H9 (cell line): ENCODE measurements around the gene CLRN3. TPM values are rescaled to one million over a fixed set of nuclear protein-coding genes. Genes with fewer than 3 reads are reported as not detected.

Source experiments
- DNase-seq: peaks from one replicate; pipeline ENCODE4 v3.0.0-alpha.2; 2017
- H2AFZ ChIP-seq: one replicate; pipeline ENCODE4 v1.6.1; 2013; ENCODE audit warnings: mild to moderate bottlenecking, low read length, control low read depth, moderate library complexity
- H2AK5ac ChIP-seq: 2 replicates; pipeline ENCODE4 v1.6.1; 2013; ENCODE audit warnings: low read length, control low read depth, mixed read lengths; ENCODE audit not compliant: insufficient read length
- H2BK120ac ChIP-seq: one replicate; pipeline ENCODE4 v1.6.1; 2013; ENCODE audit warnings: low read depth, mild to moderate bottlenecking, low read length, control low read depth, inconsistent platforms; ENCODE audit not compliant: poor library complexity, severe bottlenecking
- H2BK12ac ChIP-seq: 2 replicates; pipeline ENCODE4 v1.6.1; 2013; ENCODE audit warnings: low read length, control low read depth, mixed read lengths, low read depth; ENCODE audit not compliant: insufficient read length
- H2BK15ac ChIP-seq: 2 replicates; pipeline ENCODE4 v1.6.1; 2013; ENCODE audit warnings: low read depth, low read length, control low read depth
- H2BK20ac ChIP-seq: one replicate; pipeline ENCODE4 v1.6.1; 2013; ENCODE audit warnings: low read depth, mild to moderate bottlenecking, low read length, control low read depth, inconsistent platforms; ENCODE audit not compliant: poor library complexity, severe bottlenecking
- H2BK5ac ChIP-seq: 2 replicates; pipeline ENCODE4 v1.6.1; 2013; ENCODE audit warnings: low read length, control low read depth, mixed read lengths; ENCODE audit not compliant: insufficient read length
- H3K14ac ChIP-seq: 2 replicates; pipeline ENCODE4 v1.6.1; 2013; ENCODE audit warnings: low read length, control low read depth; ENCODE audit not compliant: insufficient read depth
- H3K18ac ChIP-seq: 2 replicates; pipeline ENCODE4 v1.6.1; 2013; ENCODE audit warnings: low read depth, mild to moderate bottlenecking, mixed read lengths, low read length, control low read depth; ENCODE audit not compliant: insufficient read length
- H3K23ac ChIP-seq: 2 replicates; pipeline ENCODE4 v1.6.1; 2013; ENCODE audit warnings: low read length, control low read depth, mixed read lengths, low read depth; ENCODE audit not compliant: insufficient read length
- H3K23me2 ChIP-seq: 2 replicates; pipeline ENCODE4 v1.6.1; 2013; ENCODE audit warnings: low read depth, mild to moderate bottlenecking, mixed read lengths, low read length, control low read depth; ENCODE audit not compliant: insufficient read length, poor library complexity, severe bottlenecking
- H3K27ac ChIP-seq: 2 replicates; pipeline ENCODE4 v1.5.1; 2013; ENCODE audit warnings: low read length, control low read depth, mixed read lengths, low read depth; ENCODE audit not compliant: insufficient read length
- H3K27me3 ChIP-seq: 2 replicates; pipeline ENCODE4 v1.6.1; 2013; ENCODE audit warnings: low read length, control low read depth, inconsistent platforms; ENCODE audit not compliant: insufficient read depth
- H3K4ac ChIP-seq: 2 replicates; pipeline ENCODE4 v1.6.1; 2013; ENCODE audit warnings: low read depth, mild to moderate bottlenecking, control low read depth, inconsistent platforms, low read length, moderate library complexity
- H3K4me1 ChIP-seq: 2 replicates; pipeline ENCODE4 v1.6.1; 2013; ENCODE audit warnings: low read length, control low read depth, inconsistent platforms; ENCODE audit not compliant: insufficient read depth
- H3K4me2 ChIP-seq: 2 replicates; pipeline ENCODE4 v1.6.1; 2013; ENCODE audit warnings: low read length, control low read depth, mixed read lengths; ENCODE audit not compliant: insufficient read length, insufficient read depth
- H3K56ac ChIP-seq: 2 replicates; pipeline ENCODE4 v1.6.1; 2013; ENCODE audit warnings: low read depth, mild to moderate bottlenecking, mixed read lengths, low read length, control low read depth; ENCODE audit not compliant: insufficient read length
- H3K79me1 ChIP-seq: 2 replicates; pipeline ENCODE4 v1.6.1; 2013; ENCODE audit warnings: low read depth, mild to moderate bottlenecking, moderate library complexity, low read length, control low read depth, inconsistent platforms; ENCODE audit not compliant: insufficient read depth, poor library complexity, severe bottlenecking
- H3K79me2 ChIP-seq: 2 replicates; pipeline ENCODE4 v1.6.1; 2013; ENCODE audit warnings: low read length, control low read depth, inconsistent platforms; ENCODE audit not compliant: insufficient read depth
- H3K9ac ChIP-seq: 2 replicates; pipeline ENCODE4 v1.6.1; 2013; ENCODE audit warnings: low read length, control low read depth, mixed read lengths; ENCODE audit not compliant: insufficient read length; ENCODE audit errors: extremely low read depth
- H3K9me3 ChIP-seq: one replicate; pipeline ENCODE4 v1.6.1; 2013; ENCODE audit warnings: low read depth, low read length, inconsistent platforms; ENCODE audit not compliant: control insufficient read depth
- H3T11ph ChIP-seq: one replicate; pipeline ENCODE4 v1.6.1; 2013; ENCODE audit warnings: mild to moderate bottlenecking, low read length, control low read depth, inconsistent platforms
- H4K20me1 ChIP-seq: one replicate; pipeline ENCODE4 v1.6.1; 2013; ENCODE audit not compliant: control insufficient read depth, insufficient read length, insufficient read depth
- H4K5ac ChIP-seq: 2 replicates; pipeline ENCODE4 v1.6.1; 2013; ENCODE audit warnings: low read depth, mild to moderate bottlenecking, mixed read lengths, low read length, control low read depth; ENCODE audit not compliant: insufficient read length
- H4K8ac ChIP-seq: replicated peaks from 2 replicates; pipeline ENCODE4 v1.6.1; 2013; ENCODE audit warnings: low read length, control low read depth, mixed read lengths, low read depth; ENCODE audit not compliant: insufficient read length
- H4K91ac ChIP-seq: 2 replicates; pipeline ENCODE4 v1.6.1; 2013; ENCODE audit warnings: low read depth, mild to moderate bottlenecking, moderate library complexity, mixed read lengths, low read length, control low read depth; ENCODE audit not compliant: insufficient read length
- H3K27ac Mint-ChIP-seq, 3 experiments: 2 replicates in 2 of 3; 3 replicates in 1 of 3; pipeline ENCODE4 v1.8.0; 2020 to 2021; ENCODE audit warnings: mixed read lengths in 3 of 3, mild to moderate bottlenecking in 1 of 3, moderate library complexity in 1 of 3
- H3K27me3 Mint-ChIP-seq: 2 replicates; pipeline ENCODE4 v1.8.0; 2021; ENCODE audit warnings: low read depth, mild to moderate bottlenecking, moderate library complexity, mixed read lengths
- H3K36me3 Mint-ChIP-seq, 3 experiments: 2 replicates in 2 of 3; 3 replicates in 1 of 3; pipeline ENCODE4 v1.8.0; 2020 to 2021; ENCODE audit warnings: low read depth in 3 of 3, mixed read lengths in 3 of 3; ENCODE audit not compliant: insufficient read depth in 1 of 3
- H3K4me1 Mint-ChIP-seq, 2 experiments: 2 replicates each; pipeline ENCODE4 v1.8.0; 2020; ENCODE audit warnings: mixed read lengths in 2 of 2
- H3K4me3 Mint-ChIP-seq, 2 experiments: 2 replicates in 1 of 2; 3 replicates in 1 of 2; pipeline ENCODE4 v1.8.0; 2020 to 2021; ENCODE audit warnings: mild to moderate bottlenecking in 2 of 2, mixed read lengths in 2 of 2, moderate library complexity in 1 of 2
- H3K9me3 Mint-ChIP-seq, 2 experiments: 2 replicates in 1 of 2; 3 replicates in 1 of 2; pipeline ENCODE4 v1.8.0; 2020; ENCODE audit warnings: mild to moderate bottlenecking in 2 of 2, mixed read lengths in 2 of 2, moderate library complexity in 1 of 2
- CTCF ChIP-seq: fragments of 200-600 bp; sonication (generic); conservative IDR thresholded peaks from 3 replicates; pipeline ENCODE4 v1.8.0; 2021; ENCODE audit warnings: antibody characterized with exemption, mild to moderate bottlenecking
- WGBS: extraction: QIAGEN DNeasy Blood & Tissue Kit; methylation state at CpG from one replicate; pipeline ENCODE4 v1.1.7; 2013; ENCODE audit warnings: missing lambda C conversion rate, low lambda C conversion rate, mixed read lengths; ENCODE audit not compliant: insufficient read length; ENCODE audit errors: extremely low coverage; 5-methylcytosine and 5-hydroxymethylcytosine counted together
- total RNA-seq: library from RNA; stranded (reverse); gene quantifications from 2 replicates; pipeline ENCODE4 v1.2.1, GENCODE V29; 2021

Gene CLRN3
- total RNA-seq, 1 experiment from 2014 or later, result not detected

GRCh38 chr10:127877116-127877515 lies 15.6 kb downstream of the CLRN3 start:
- H3K56ac ChIP-seq, result no peak overlapping the region
- Mint-ChIP-seq H3K4me1 (no peaks in the 10 kb centered on the region), H3K27ac (no peak overlapping the region), H3K4me3 (no peak overlapping the region), H3K27me3 (peaks cover 1% of the 10 kb centered on the region; the same call in 1 of the 2 replicates), H3K9me3 (no peaks in the 10 kb centered on the region), H3K36me3 (no peaks in the 10 kb centered on the region)
- H3K27me3 ChIP-seq, result no peaks in the 10 kb centered on the region
- no peak for TF ChIP-seq CTCF
- no peak overlapping the region for H3K23ac ChIP-seq
- no peak overlapping the region for H3K14ac ChIP-seq
- no peaks in the 10 kb centered on the region for H4K20me1 ChIP-seq
- no peak overlapping the region for H3K18ac ChIP-seq
- H2AK5ac ChIP-seq, result no peak overlapping the region
- H3K23me2 ChIP-seq, result no peaks in the 10 kb centered on the region
- no peak overlapping the region for H2BK120ac ChIP-seq
- no peak overlapping the region for H2BK15ac ChIP-seq
- no peak overlapping the region for H3K4me2 ChIP-seq
- H2BK5ac ChIP-seq, result no peak overlapping the region
- H4K8ac ChIP-seq, result no peak overlapping the region
- no peak overlapping the region for H2AFZ ChIP-seq
- no peak overlapping the region for H3K9ac ChIP-seq
- H3K9me3 ChIP-seq, result no peaks in the 10 kb centered on the region
- no peak overlapping the region for H3T11ph ChIP-seq
- H3K79me2 ChIP-seq, result no peaks in the 10 kb centered on the region
- whole genome bisulfite sequencing, result no CpG with 5 or more reads among the region's 4 CpGs
- no peak overlapping the region for H3K27ac ChIP-seq
- H3K4ac ChIP-seq, result no peak overlapping the region
- H4K91ac ChIP-seq, result no peak overlapping the region
- H3K79me1 ChIP-seq, result no peaks in the 10 kb centered on the region
- H2BK12ac ChIP-seq, result no peak overlapping the region
- no peaks in the 10 kb centered on the region for H3K4me1 ChIP-seq
- no peak overlapping the region for H4K5ac ChIP-seq
- no peak overlapping the region for H2BK20ac ChIP-seq
- DNase-seq, result no peak
